NT2/D1 (cell line): ENCODE measurements around the gene SYN1.

ENCODE experiments used
- DNase-seq: peaks from one replicate; pipeline ENCODE4 v3.0.0-alpha.2; 2011; ENCODE audit warnings: low read depth, low spot score
- H3K27me3 ChIP-seq: 2 replicates; pipeline ENCODE4 v1.6.0; 2011; ENCODE audit warnings: mild to moderate bottlenecking; ENCODE audit not compliant: insufficient read length, insufficient read depth
- H3K36me3 ChIP-seq: 2 replicates; pipeline ENCODE4 v1.6.1; 2011; ENCODE audit warnings: mild to moderate bottlenecking, low read length, mixed read lengths; ENCODE audit not compliant: insufficient read depth, insufficient read length
- H3K4me1 ChIP-seq: 2 replicates; pipeline ENCODE4 v1.5.1; 2011; ENCODE audit not compliant: insufficient read depth, insufficient read length
- H3K4me3 ChIP-seq: 2 replicates; pipeline ENCODE4 v1.5.1; 2011; ENCODE audit warnings: low read depth; ENCODE audit not compliant: insufficient read length
- H3K9ac ChIP-seq: 2 replicates; pipeline ENCODE4 v1.6.0; 2011; ENCODE audit warnings: low read depth; ENCODE audit not compliant: insufficient read length
- H3K9me3 ChIP-seq: 2 replicates; pipeline ENCODE4 v1.5.1; 2011; ENCODE audit warnings: mild to moderate bottlenecking, low read length; ENCODE audit not compliant: insufficient read depth
- SUZ12 ChIP-seq: IDR thresholded peaks from 2 replicates; pipeline ENCODE4 v1.6.1; 2011; ENCODE audit not compliant: insufficient read length, insufficient read depth; ENCODE audit errors: extremely low read depth
- YY1 ChIP-seq: IDR thresholded peaks from 2 replicates; pipeline ENCODE4 v1.6.1; 2011; ENCODE audit not compliant: insufficient read length, insufficient read depth
- ZNF274 ChIP-seq: IDR thresholded peaks from 2 replicates; pipeline ENCODE4 v1.6.1; 2011; ENCODE audit warnings: mild to moderate bottlenecking, low read depth, low read length

The SYN1 gene

GRCh38 chrX:47658301-47658683 lies 38.6 kb upstream of the SYN1 start:
- TF ChIP-seq SUZ12 = no peak
- TF ChIP-seq YY1 = no peak
- TF ChIP-seq ZNF274 = no peak
- peaks cover 2% of the 10 kb centered on the region for H3K4me1 ChIP-seq
- H3K4me3 ChIP-seq = peak overlapping the region; percentile 80
- H3K27me3 ChIP-seq = no peaks in the 10 kb centered on the region
- H3K9ac ChIP-seq = peak overlapping the region; percentile 1
- no peak for DNase-seq
- peaks cover 36% of the 10 kb centered on the region for H3K36me3 ChIP-seq
- peaks cover 10% of the 10 kb centered on the region for H3K9me3 ChIP-seq

GRCh38 chrX:47651043-47651905 lies 31.6 kb upstream of the SYN1 start:
- TF ChIP-seq YY1 (no peak), SUZ12 (no peak), ZNF274 (no peak)
- no peak for DNase-seq
- H3K36me3 ChIP-seq = peaks cover 59% of the 10 kb centered on the region
- H3K4me3 ChIP-seq = peak overlapping the region; percentile 30
- no peaks in the 10 kb centered on the region for H3K27me3 ChIP-seq
- H3K9me3 ChIP-seq = no peaks in the 10 kb centered on the region
- peak overlapping the region; percentile 58 for H3K9ac ChIP-seq
- H3K4me1 ChIP-seq = peaks cover 4% of the 10 kb centered on the region

GRCh38 chrX:47650164-47651042 lies 30.7 kb upstream of the SYN1 start, which contains the start of gene ELK1:
Gene ELK1, minus strand, starts transcription at chrX:47650563. Its CDS starts 9,122 bp downstream, at chrX:47641441.
- peak; percentile 97 for DNase-seq
- H3K27me3 ChIP-seq = no peaks in the 10 kb centered on the region
- H3K9me3 ChIP-seq = no peaks in the 10 kb centered on the region
- TF ChIP-seq ZNF274 (no peak), SUZ12 (no peak), YY1 (no peak)
- peak within 1 kb of the TSS; percentile 97 for H3K9ac ChIP-seq
- H3K4me3 ChIP-seq = peak within 1 kb of the TSS; percentile 86
- H3K4me1 ChIP-seq = peaks cover 7% of the 10 kb centered on the region
- H3K36me3 ChIP-seq = peaks cover 51% of the 10 kb centered on the region

GRCh38 chrX:47649781-47650163 lies 30.1 kb upstream of the SYN1 start:
- peaks cover 48% of the 10 kb centered on the region for H3K36me3 ChIP-seq
- peak overlapping the region; percentile 97 for H3K9ac ChIP-seq
- H3K4me3 ChIP-seq = peak overlapping the region; percentile 86
- TF ChIP-seq YY1 (no peak), ZNF274 (no peak), SUZ12 (no peak)
- H3K27me3 ChIP-seq = no peaks in the 10 kb centered on the region
- peaks cover 11% of the 10 kb centered on the region for H3K4me1 ChIP-seq
- no peaks in the 10 kb centered on the region for H3K9me3 ChIP-seq
- DNase-seq = no peak

- Histone ChIP-seq H3K27me3 (no peaks in the 10 kb centered on the region), H3K9me3 (no peaks in the 10 kb centered on the region), H3K9ac (peak overlapping the region; percentile 79), H3K36me3 (peaks cover 50% of the 10 kb centered on the region), H3K4me3 (peak overlapping the region; percentile 86), H3K4me1 (peaks cover 11% of the 10 kb centered on the region)
- no peak for TF ChIP-seq YY1
- no peak for TF ChIP-seq SUZ12
- no peak for TF ChIP-seq ZNF274
- DNase-seq = no peak
Observed at GRCh38 chrX:47649271-47649670, 29.6 kb upstream of the SYN1 start.

- no peaks in the 10 kb centered on the region for H3K9me3 ChIP-seq
- H3K27me3 ChIP-seq = no peaks in the 10 kb centered on the region
- H3K36me3 ChIP-seq = peaks cover 53% of the 10 kb centered on the region
- peaks cover 11% of the 10 kb centered on the region for H3K4me1 ChIP-seq
- no peak overlapping the region for H3K9ac ChIP-seq
- H3K4me3 ChIP-seq = no peak overlapping the region
- TF ChIP-seq YY1 (no peak), ZNF274 (no peak), SUZ12 (no peak)
- DNase-seq = no peak
Observed at GRCh38 chrX:47648376-47648775, 28.7 kb upstream of the SYN1 start.

GRCh38 chrX:47646636-47647035 lies 27.0 kb upstream of the SYN1 start:
- Histone ChIP-seq H3K4me3 (no peak overlapping the region), H3K36me3 (peaks cover 48% of the 10 kb centered on the region), H3K9ac (no peak overlapping the region), H3K27me3 (no peaks in the 10 kb centered on the region), H3K9me3 (no peaks in the 10 kb centered on the region), H3K4me1 (peaks cover 8% of the 10 kb centered on the region)
- TF ChIP-seq ZNF274 = no peak
- TF ChIP-seq SUZ12 = no peak
- TF ChIP-seq YY1 = no peak
- no peak for DNase-seq
